ENCODE data around the gene SLC1A2.

- TF ChIP-seq CTCF (IDR thresholded peaks at IDR 0.05) = no peak
- no peak for TF ChIP-seq POLR2A (IDR thresholded peaks at IDR 0.05)
These were observed 177.8 kb downstream of the SLC1A2 start for GRCh38 chr11:35241531-35241930.
